GM18873 (cell line): Measurements from ENCODE around the gene LRRC73.
A peak's percentile ranks its signal among the peaks of the same experiment; 100 is the strongest.

ENCODE experiments used
- ATAC-seq: cut with Tn5 transposase; IDR thresholded peaks from one replicate; pipeline ENCODE4 v1.9.1; 2021; ENCODE audit warnings: mild to moderate bottlenecking, moderate library complexity, moderate number of reproducible peaks; ENCODE audit not compliant: unreplicated experiment, low FRiP score

LRRC73 gene

GRCh38 chr6:43493833-43494232 is 16.3 kb downstream of the LRRC73 start:
- ATAC-seq: no peak

GRCh38 chr6:43493230-43493629 is 16.9 kb downstream of the LRRC73 start:
- ATAC-seq: no peak

GRCh38 chr6:43492673-43493072 is 17.5 kb downstream of the LRRC73 start:
- ATAC-seq: no peak

GRCh38 chr6:43491750-43492661 is 18.1 kb downstream of the LRRC73 start:
- ATAC-seq: no peak

GRCh38 chr6:43490523-43490939 is 19.6 kb downstream of the LRRC73 start:
- ATAC-seq: no peak

GRCh38 chr6:43489277-43490072 is 20.7 kb downstream of the LRRC73 start:
- ATAC-seq: no peak

GRCh38 chr6:43488667-43489276 is 21.4 kb downstream of the LRRC73 start:
- ATAC-seq: no peak

- ATAC-seq: no peak
These were observed 28.4 kb downstream of the LRRC73 start for GRCh38 chr6:43481591-43482236.

GRCh38 chr6:43481075-43481474 is 29.1 kb downstream of the LRRC73 start:
- ATAC-seq: no peak

- no peak for ATAC-seq
These were observed 32.2 kb downstream of the LRRC73 start for GRCh38 chr6:43478008-43478372.

- ATAC-seq: peak; percentile 59
These were observed 32.7 kb downstream of the LRRC73 start, which contains the start of gene TJAP1 for GRCh38 chr6:43477235-43478007. TJAP1 (plus strand) TSS chr6:43477570; CDS start chr6:43499002, 21,432 bp downstream.

GRCh38 chr6:43476746-43477145 is 33.4 kb downstream of the LRRC73 start:
- ATAC-seq: no peak

- no peak for ATAC-seq
These were observed 34.6 kb downstream of the LRRC73 start for GRCh38 chr6:43475516-43475915.

- ATAC-seq: no peak
These were observed 37.6 kb downstream of the LRRC73 start for GRCh38 chr6:43472515-43472914.

- no peak for ATAC-seq
These were observed 38.7 kb downstream of the LRRC73 start for GRCh38 chr6:43471399-43471798.

- ATAC-seq: no peak
These were observed 40.2 kb downstream of the LRRC73 start for GRCh38 chr6:43469947-43470346.

GRCh38 chr6:43468748-43469681 is 41.1 kb downstream of the LRRC73 start:
- ATAC-seq: no peak

GRCh38 chr6:43468240-43468639 is 41.9 kb downstream of the LRRC73 start:
- no peak for ATAC-seq

GRCh38 chr6:43467752-43468151 is 42.4 kb downstream of the LRRC73 start:
- no peak for ATAC-seq
